HepG2 (cell line): ENCODE data around the gene ANO9. TPM values are rescaled to one million over a fixed set of nuclear protein-coding genes. Genes with fewer than 3 reads are reported as not detected.

Source experiments
- AGO1 ChIP-seq: fragments of 200-400 bp; formaldehyde crosslinking; IDR thresholded peaks from 2 replicates; pipeline ENCODE4 v1.6.1; 2017; ENCODE audit warnings: mild to moderate bottlenecking, low read depth, low read length, moderate library complexity; ENCODE audit not compliant: poor library complexity, severe bottlenecking
- E2F5 ChIP-seq: sonication (generic); formaldehyde crosslinking; conservative IDR thresholded peaks from 2 replicates; pipeline ENCODE4 v1.4.0; 2020; ENCODE audit warnings: missing genetic modification reagents
- FOXM1 ChIP-seq: sonication (generic); formaldehyde crosslinking; IDR thresholded peaks from 2 replicates; pipeline ENCODE4 v1.5.0; 2020; ENCODE audit warnings: missing genetic modification reagents
- NCOA1 ChIP-seq: sonication (generic); formaldehyde crosslinking; IDR thresholded peaks from 2 replicates; pipeline ENCODE4 v1.9.0; 2021; ENCODE audit warnings: missing genetic modification reagents
- POGZ ChIP-seq: sonication (generic); formaldehyde crosslinking; IDR thresholded peaks from 2 replicates; pipeline ENCODE4 v1.4.0; 2020; ENCODE audit warnings: mild to moderate bottlenecking, missing genetic modification reagents
- ZBTB43 ChIP-seq: sonication (generic); formaldehyde crosslinking; conservative IDR thresholded peaks from 2 replicates; pipeline ENCODE4 v1.4.0; 2020; ENCODE audit warnings: missing genetic modification reagents
- ZNF552 ChIP-seq: sonication (generic); formaldehyde crosslinking; IDR thresholded peaks from 2 replicates; pipeline ENCODE4 v1.9.0; 2022; ENCODE audit warnings: missing genetic modification reagents, mild to moderate bottlenecking, borderline replicate concordance
- ZNF619 ChIP-seq: sonication (generic); formaldehyde crosslinking; IDR thresholded peaks from 2 replicates; pipeline ENCODE4 v1.4.0; 2020; ENCODE audit warnings: mild to moderate bottlenecking, missing genetic modification reagents
- ZNF7 ChIP-seq: IDR thresholded peaks from 2 replicates; pipeline ENCODE4 v1.6.1; 2016; ENCODE audit warnings: missing biosample characterization, missing genetic modification reagents
- ZNF883 ChIP-seq: sonication (generic); formaldehyde crosslinking; IDR thresholded peaks from 2 replicates; pipeline ENCODE4 v1.5.1; 2020; ENCODE audit warnings: mild to moderate bottlenecking, missing genetic modification reagents; ENCODE audit errors: not compliant biosample characterization
- polyA plus RNA-seq, 8 experiments: library from polyadenylated mRNA; depleted of rRNA in 3 of 8; stranded (reverse) in 7 of 8; unstranded in 1 of 8; fragments of >200 nt; fragmentation: Illumina TruSeq in 4 of 8; extraction: Trizol in 4 of 8; gene quantifications; 2 replicates each; pipeline versions ENCODE4 v1.2.1 to v1.2.3, GENCODE V29; 2011 to 2016; ENCODE audit warnings: low read depth in 4 of 8, missing spikeins in 1 of 8, mixed read lengths in 1 of 8; ENCODE audit not compliant: insufficient read depth in 1 of 8
- total RNA-seq, 5 experiments: library from RNA; depleted of rRNA; stranded (reverse); fragments of >200 nt; fragmentation: Illumina TruSeq; extraction: Trizol; gene quantifications; 2 replicates each; pipeline ENCODE4 v1.2.3, GENCODE V29; 2016; ENCODE audit warnings: low read depth in 1 of 5
- TF ChIP-seq, protein P1 (sequence below): sonication (generic); formaldehyde crosslinking; IDR thresholded peaks from 2 replicates; pipeline ENCODE4 v1.4.0; 2020; ENCODE audit warnings: missing genetic modification reagents
- TF ChIP-seq, protein P2 (sequence below): sonication (generic); formaldehyde crosslinking; IDR thresholded peaks from 2 replicates; pipeline ENCODE4 v1.9.0; 2021; ENCODE audit warnings: mild to moderate bottlenecking, missing genetic modification reagents

Gene ANO9
- total and polyA plus RNA-seq, 2 of the 13 experiments (the other 11 are each of a cell fraction or from before 2014, with no cell fraction given), result 8.9 to 14.3 TPM

DNA sequence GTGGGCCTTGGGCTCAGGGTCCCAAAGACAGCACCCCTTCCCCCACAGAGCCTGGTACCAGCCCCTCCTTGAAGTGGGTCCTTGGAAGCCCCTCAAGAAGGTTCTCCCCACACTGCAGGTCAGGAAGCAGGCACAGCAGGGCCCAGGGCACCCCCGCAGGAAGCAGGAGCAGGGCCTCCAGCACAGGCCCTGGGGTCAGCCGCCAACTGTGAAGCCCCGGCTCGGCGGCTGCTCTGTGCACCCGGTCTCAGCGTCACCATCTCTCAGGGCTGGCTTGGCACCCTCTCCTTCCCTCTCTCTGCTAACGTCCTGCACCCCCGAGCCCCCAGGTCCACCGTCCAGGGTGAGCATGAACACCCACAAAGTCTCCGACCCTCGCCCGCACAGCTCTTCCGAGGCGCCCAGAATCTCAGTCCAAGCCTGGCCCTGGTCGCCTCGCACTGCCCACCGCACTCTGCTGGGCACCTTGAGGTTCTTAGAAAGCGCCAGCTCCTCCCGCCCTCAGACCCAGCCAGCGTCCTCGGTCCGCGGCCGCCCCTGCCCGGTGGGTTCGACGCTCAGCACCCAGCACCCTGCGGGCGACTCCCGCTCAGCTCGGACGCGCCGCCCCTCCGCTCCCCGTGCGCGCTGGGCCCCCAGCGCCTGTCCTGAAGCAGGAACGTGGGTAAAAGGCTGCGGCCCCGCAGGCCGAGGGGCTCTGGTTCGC lies 25.6 kb downstream of the ANO9 start (continued):
- TF ChIP-seq, protein P1, sequence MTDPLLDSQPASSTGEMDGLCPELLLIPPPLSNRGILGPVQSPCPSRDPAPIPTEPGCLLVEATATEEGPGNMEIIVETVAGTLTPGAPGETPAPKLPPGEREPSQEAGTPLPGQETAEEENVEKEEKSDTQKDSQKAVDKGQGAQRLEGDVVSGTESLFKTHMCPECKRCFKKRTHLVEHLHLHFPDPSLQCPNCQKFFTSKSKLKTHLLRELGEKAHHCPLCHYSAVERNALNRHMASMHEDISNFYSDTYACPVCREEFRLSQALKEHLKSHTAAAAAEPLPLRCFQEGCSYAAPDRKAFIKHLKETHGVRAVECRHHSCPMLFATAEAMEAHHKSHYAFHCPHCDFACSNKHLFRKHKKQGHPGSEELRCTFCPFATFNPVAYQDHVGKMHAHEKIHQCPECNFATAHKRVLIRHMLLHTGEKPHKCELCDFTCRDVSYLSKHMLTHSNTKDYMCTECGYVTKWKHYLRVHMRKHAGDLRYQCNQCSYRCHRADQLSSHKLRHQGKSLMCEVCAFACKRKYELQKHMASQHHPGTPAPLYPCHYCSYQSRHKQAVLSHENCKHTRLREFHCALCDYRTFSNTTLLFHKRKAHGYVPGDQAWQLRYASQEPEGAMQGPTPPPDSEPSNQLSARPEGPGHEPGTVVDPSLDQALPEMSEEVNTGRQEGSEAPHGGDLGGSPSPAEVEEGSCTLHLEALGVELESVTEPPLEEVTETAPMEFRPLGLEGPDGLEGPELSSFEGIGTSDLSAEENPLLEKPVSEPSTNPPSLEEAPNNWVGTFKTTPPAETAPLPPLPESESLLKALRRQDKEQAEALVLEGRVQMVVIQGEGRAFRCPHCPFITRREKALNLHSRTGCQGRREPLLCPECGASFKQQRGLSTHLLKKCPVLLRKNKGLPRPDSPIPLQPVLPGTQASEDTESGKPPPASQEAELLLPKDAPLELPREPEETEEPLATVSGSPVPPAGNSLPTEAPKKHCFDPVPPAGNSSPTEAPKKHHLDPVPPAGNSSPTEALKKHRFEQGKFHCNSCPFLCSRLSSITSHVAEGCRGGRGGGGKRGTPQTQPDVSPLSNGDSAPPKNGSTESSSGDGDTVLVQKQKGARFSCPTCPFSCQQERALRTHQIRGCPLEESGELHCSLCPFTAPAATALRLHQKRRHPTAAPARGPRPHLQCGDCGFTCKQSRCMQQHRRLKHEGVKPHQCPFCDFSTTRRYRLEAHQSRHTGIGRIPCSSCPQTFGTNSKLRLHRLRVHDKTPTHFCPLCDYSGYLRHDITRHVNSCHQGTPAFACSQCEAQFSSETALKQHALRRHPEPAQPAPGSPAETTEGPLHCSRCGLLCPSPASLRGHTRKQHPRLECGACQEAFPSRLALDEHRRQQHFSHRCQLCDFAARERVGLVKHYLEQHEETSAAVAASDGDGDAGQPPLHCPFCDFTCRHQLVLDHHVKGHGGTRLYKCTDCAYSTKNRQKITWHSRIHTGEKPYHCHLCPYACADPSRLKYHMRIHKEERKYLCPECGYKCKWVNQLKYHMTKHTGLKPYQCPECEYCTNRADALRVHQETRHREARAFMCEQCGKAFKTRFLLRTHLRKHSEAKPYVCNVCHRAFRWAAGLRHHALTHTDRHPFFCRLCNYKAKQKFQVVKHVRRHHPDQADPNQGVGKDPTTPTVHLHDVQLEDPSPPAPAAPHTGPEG (CRISPR knock-in tag), result peak; percentile 49; the same call in 1 of the 2 replicates
- TF ChIP-seq E2F5 (CRISPR knock-in tag) (no peak), ZNF619 (CRISPR knock-in tag) (0 out of 2 replicates have a peak, but pooled peaks have one; percentile 1), ZNF883 (CRISPR knock-in tag) (peak; percentile 14), AGO1 (peak; percentile 85), NCOA1 (CRISPR knock-in tag) (no peak), ZNF552 (no peak), ZNF7 (CRISPR knock-in tag) (no peak), ZBTB43 (CRISPR knock-in tag) (0 out of 2 replicates have a peak, but pooled peaks have one; percentile 36), POGZ (CRISPR knock-in tag) (no peak), FOXM1 (CRISPR knock-in tag) (0 out of 2 replicates have a peak, but pooled peaks have one; percentile 32)
- TF ChIP-seq, protein P2, sequence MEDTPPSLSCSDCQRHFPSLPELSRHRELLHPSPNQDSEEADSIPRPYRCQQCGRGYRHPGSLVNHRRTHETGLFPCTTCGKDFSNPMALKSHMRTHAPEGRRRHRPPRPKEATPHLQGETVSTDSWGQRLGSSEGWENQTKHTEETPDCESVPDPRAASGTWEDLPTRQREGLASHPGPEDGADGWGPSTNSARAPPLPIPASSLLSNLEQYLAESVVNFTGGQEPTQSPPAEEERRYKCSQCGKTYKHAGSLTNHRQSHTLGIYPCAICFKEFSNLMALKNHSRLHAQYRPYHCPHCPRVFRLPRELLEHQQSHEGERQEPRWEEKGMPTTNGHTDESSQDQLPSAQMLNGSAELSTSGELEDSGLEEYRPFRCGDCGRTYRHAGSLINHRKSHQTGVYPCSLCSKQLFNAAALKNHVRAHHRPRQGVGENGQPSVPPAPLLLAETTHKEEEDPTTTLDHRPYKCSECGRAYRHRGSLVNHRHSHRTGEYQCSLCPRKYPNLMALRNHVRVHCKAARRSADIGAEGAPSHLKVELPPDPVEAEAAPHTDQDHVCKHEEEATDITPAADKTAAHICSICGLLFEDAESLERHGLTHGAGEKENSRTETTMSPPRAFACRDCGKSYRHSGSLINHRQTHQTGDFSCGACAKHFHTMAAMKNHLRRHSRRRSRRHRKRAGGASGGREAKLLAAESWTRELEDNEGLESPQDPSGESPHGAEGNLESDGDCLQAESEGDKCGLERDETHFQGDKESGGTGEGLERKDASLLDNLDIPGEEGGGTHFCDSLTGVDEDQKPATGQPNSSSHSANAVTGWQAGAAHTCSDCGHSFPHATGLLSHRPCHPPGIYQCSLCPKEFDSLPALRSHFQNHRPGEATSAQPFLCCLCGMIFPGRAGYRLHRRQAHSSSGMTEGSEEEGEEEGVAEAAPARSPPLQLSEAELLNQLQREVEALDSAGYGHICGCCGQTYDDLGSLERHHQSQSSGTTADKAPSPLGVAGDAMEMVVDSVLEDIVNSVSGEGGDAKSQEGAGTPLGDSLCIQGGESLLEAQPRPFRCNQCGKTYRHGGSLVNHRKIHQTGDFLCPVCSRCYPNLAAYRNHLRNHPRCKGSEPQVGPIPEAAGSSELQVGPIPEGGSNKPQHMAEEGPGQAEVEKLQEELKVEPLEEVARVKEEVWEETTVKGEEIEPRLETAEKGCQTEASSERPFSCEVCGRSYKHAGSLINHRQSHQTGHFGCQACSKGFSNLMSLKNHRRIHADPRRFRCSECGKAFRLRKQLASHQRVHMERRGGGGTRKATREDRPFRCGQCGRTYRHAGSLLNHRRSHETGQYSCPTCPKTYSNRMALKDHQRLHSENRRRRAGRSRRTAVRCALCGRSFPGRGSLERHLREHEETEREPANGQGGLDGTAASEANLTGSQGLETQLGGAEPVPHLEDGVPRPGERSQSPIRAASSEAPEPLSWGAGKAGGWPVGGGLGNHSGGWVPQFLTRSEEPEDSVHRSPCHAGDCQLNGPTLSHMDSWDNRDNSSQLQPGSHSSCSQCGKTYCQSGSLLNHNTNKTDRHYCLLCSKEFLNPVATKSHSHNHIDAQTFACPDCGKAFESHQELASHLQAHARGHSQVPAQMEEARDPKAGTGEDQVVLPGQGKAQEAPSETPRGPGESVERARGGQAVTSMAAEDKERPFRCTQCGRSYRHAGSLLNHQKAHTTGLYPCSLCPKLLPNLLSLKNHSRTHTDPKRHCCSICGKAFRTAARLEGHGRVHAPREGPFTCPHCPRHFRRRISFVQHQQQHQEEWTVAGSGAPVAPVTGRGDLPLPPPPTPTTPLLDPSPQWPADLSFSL (CRISPR knock-in tag), result no peak
